NT2/D1 (cell line): ENCODE data around the gene TOLLIP.

Experiments
- SUZ12 ChIP-seq: IDR thresholded peaks from 2 replicates; pipeline ENCODE4 v1.6.1; 2011; ENCODE audit not compliant: insufficient read length, insufficient read depth; ENCODE audit errors: extremely low read depth
- YY1 ChIP-seq: IDR thresholded peaks from 2 replicates; pipeline ENCODE4 v1.6.1; 2011; ENCODE audit not compliant: insufficient read length, insufficient read depth
- ZNF274 ChIP-seq: IDR thresholded peaks from 2 replicates; pipeline ENCODE4 v1.6.1; 2011; ENCODE audit warnings: mild to moderate bottlenecking, low read depth, low read length

GRCh38 chr11:1323774-1324173 lies 14.3 kb upstream of the TOLLIP start:
- TF ChIP-seq ZNF274 (no peak), YY1 (no peak), SUZ12 (no peak)
